Uterus (tissue), 4 donors: ENCODE data around the gene PEMT. TPM values are rescaled to one million over a fixed set of nuclear protein-coding genes. Genes with fewer than 3 reads are reported as not detected.

Source experiments
- DNase-seq, 2 donors: peaks; one replicate each; pipeline ENCODE4 v3.0.0-alpha.2; 2019 to 2020
- H3K27ac ChIP-seq, 2 donors: fragments of 200-600 bp; sonication (generic); 1 replicate in 1 of 2; 2 replicates in 1 of 2; pipeline ENCODE4 v1.5.1; 2016 to 2018
- H3K27me3 ChIP-seq, 2 donors: fragments of 200-600 bp; sonication (generic); one replicate each; pipeline ENCODE4 v1.5.1; 2018 to 2019; ENCODE audit warnings: control low read depth in 1 of 2
- H3K36me3 ChIP-seq, 2 donors: fragments of 200-600 bp; sonication (generic); one replicate each; pipeline ENCODE4 v1.5.1; 2019; ENCODE audit warnings: control low read depth in 1 of 2
- H3K4me1 ChIP-seq, 2 donors: fragments of 200-600 bp; sonication (generic); one replicate each; pipeline ENCODE4 v1.5.1; 2018 to 2019; ENCODE audit warnings: control low read depth in 1 of 2
- H3K4me3 ChIP-seq, 2 donors: fragments of 200-600 bp; sonication (generic); 1 replicate in 1 of 2; 2 replicates in 1 of 2; pipeline ENCODE4 v1.5.1; 2018 to 2019; ENCODE audit warnings: mild to moderate bottlenecking in 1 of 2
- H3K9me3 ChIP-seq, 2 donors: fragments of 200-600 bp; sonication (generic); one replicate each; pipeline ENCODE4 v1.5.1; 2019; ENCODE audit warnings: control low read depth in 1 of 2
- CTCF ChIP-seq, 4 experiments: fragments of 200-600 bp in 2 of 4; fragments of 450-650 bp in 2 of 4; sonication (generic) in 2 of 4; IDR thresholded peaks; one replicate each; pipeline ENCODE4 v1.5.1; 2016 to 2019; ENCODE audit warnings: antibody characterized with exemption in 4 of 4, mild to moderate bottlenecking in 2 of 4, moderate library complexity in 1 of 4
- POLR2A ChIP-seq, 2 donors: fragments of 450-650 bp; IDR thresholded peaks; one replicate each; pipeline ENCODE4 v1.6.1; 2016; ENCODE audit warnings: antibody characterized with exemption in 2 of 2, mild to moderate bottlenecking in 1 of 2, moderate library complexity in 1 of 2
- intact Hi-C: fragments of 100-400 bp; cut with DNase I; formaldehyde crosslinking; loops from one replicate; pipeline ENCODE4 v1.15.1; 2023; ENCODE audit warnings: low total_unique reads
- total RNA-seq, 4 donors: library from RNA; depleted of rRNA in 3 of 4; stranded (reverse); fragments of >200 nt in 3 of 4; gene quantifications; one replicate each; pipeline versions ENCODE4 v1.1.0 to v1.2.4, GENCODE V29; 2014 to 2023
- donor health status: DM: yes; HTN: yes; CAD: no.

PEMT gene
- total RNA-seq, 4 donors from 2014 or later = 26.3 to 61.7 (median 32.2) TPM

- TF ChIP-seq CTCF (IDR thresholded peaks at IDR 0.05) (no peak), POLR2A (IDR thresholded peaks at IDR 0.05) (no peak)
- H3K36me3 ChIP-seq = no peaks in the 10 kb centered on the region
- H3K27ac ChIP-seq = peak overlapping the region; percentile 42 to 60
- DNase-seq = no peak
- no peaks in the 10 kb centered on the region for H3K4me1 ChIP-seq
- H3K4me3 ChIP-seq = no peak overlapping the region
- intact Hi-C loops = no loop called here
- no peaks in the 10 kb centered on the region for H3K27me3 ChIP-seq
- H3K9me3 ChIP-seq = no peaks in the 10 kb centered on the region
Observed at GRCh38 chr17:17539591-17539990, 51.9 kb downstream of the PEMT start.

DNA sequence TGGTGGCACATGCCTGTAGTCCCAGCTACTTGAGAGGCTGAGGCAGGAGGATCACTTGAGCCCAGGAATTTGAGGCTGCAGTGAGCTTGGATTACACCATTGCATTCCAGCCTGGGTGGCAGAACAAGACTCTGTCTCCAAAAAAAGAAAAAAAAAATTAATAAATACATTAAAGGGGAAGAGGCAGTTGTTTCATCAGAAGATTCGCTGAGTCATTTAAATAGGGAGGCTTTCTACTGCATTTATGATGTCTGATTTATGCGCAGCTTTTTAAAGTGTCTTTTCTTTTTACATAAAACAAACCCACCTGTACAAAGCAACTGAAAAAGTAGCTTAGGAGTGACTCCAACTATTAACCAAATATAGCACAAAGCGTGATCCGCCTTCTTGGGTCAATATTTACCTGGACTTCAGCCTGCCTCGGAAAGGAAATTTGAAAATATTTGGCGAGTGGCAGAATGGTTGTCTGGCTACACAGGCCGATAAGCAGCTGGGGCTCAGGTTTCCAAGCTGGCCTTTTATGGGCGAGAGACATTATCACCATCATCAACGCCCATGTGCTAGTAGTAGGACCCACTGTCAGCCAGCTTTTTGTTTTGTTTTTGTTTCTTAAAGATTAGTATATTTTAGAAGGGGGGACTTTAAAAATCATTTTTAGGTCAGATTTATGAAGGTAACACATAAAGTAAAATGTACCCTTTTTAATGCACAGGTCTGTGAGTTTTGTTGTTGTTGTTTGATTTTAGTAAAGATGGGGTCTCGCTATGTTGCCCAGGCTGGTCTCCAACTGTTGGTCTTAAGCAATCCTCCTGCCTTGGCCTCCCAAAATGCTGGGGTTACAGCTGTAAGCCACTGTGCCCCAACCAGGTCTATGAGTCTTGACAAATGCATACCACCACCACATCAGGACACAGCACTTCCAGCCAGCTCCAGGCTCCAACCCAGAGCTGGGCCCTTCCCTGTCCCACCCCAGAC, 52.8 kb downstream of the PEMT start:
- no peaks in the 10 kb centered on the region for H3K4me1 ChIP-seq
- H3K4me3 ChIP-seq = no peak overlapping the region
- no peak for TF ChIP-seq CTCF (IDR thresholded peaks at IDR 0.05)
- H3K9me3 ChIP-seq = no peaks in the 10 kb centered on the region
- intact Hi-C loops = no loop called here
- no peaks in the 10 kb centered on the region for H3K36me3 ChIP-seq
- no peak for DNase-seq
- H3K27me3 ChIP-seq = no peaks in the 10 kb centered on the region
- H3K27ac ChIP-seq = peak overlapping the region; percentile 42 to 60

- Histone ChIP-seq H3K4me3 (no peak overlapping the region), H3K9me3 (no peaks in the 10 kb centered on the region), H3K4me1 (no peaks in the 10 kb centered on the region), H3K27me3 (no peaks in the 10 kb centered on the region), H3K36me3 (no peaks in the 10 kb centered on the region), H3K27ac (peak overlapping the region; percentile 42 to 60)
- no peak for DNase-seq
- TF ChIP-seq POLR2A (IDR thresholded peaks at IDR 0.05) (no peak), CTCF (IDR thresholded peaks at IDR 0.05) (no peak)
- intact Hi-C loops = no loop called here
Observed at GRCh38 chr17:17537311-17538099, 54.0 kb downstream of the PEMT start.

- TF ChIP-seq POLR2A (IDR thresholded peaks at IDR 0.05) (no peak), CTCF (IDR thresholded peaks at IDR 0.05) (no peak)
- no peaks in the 10 kb centered on the region for H3K36me3 ChIP-seq
- no peak for DNase-seq
- H3K27me3 ChIP-seq = no peaks in the 10 kb centered on the region
- no peak overlapping the region for H3K27ac ChIP-seq
- no peaks in the 10 kb centered on the region for H3K9me3 ChIP-seq
- intact Hi-C loops = no loop called here
- H3K4me1 ChIP-seq = no peaks in the 10 kb centered on the region
- no peak overlapping the region for H3K4me3 ChIP-seq
Observed at GRCh38 chr17:17536702-17537101, 54.8 kb downstream of the PEMT start.

GRCh38 chr17:17535957-17536356, 55.6 kb downstream of the PEMT start:
- no peaks in the 10 kb centered on the region for H3K27me3 ChIP-seq
- H3K9me3 ChIP-seq = no peaks in the 10 kb centered on the region
- intact Hi-C loops = no loop called here
- TF ChIP-seq POLR2A (IDR thresholded peaks at IDR 0.05) (no peak), CTCF (IDR thresholded peaks at IDR 0.05) (no peak)
- no peak overlapping the region for H3K4me3 ChIP-seq
- peak in 1 of 2 donors; percentile 36 for DNase-seq
- no peak overlapping the region for H3K27ac ChIP-seq
- no peaks in the 10 kb centered on the region for H3K36me3 ChIP-seq
- no peaks in the 10 kb centered on the region for H3K4me1 ChIP-seq
